Epidermal melanocyte (primary cell): Measurements from ENCODE around the gene SELENOO.

Experiments used
- DNase-seq: peaks from one replicate; pipeline ENCODE4 v3.0.0; 2011; ENCODE audit warnings: low spot score; ENCODE audit not compliant: insufficient read length

SELENOO gene

GRCh38 chr22:50233223-50233622 lies 32.4 kb downstream of the SELENOO start:
- DNase-seq = no peak

- DNase-seq = no peak
Observed at GRCh38 chr22:50236731-50237409, 36.1 kb downstream of the SELENOO start.

GRCh38 chr22:50238755-50239154 lies 37.9 kb downstream of the SELENOO start:
- no peak for DNase-seq

GRCh38 chr22:50242406-50242949 lies 41.7 kb downstream of the SELENOO start:
- DNase-seq = no peak

- no peak for DNase-seq
Observed at GRCh38 chr22:50243685-50244419, 43.0 kb downstream of the SELENOO start.

GRCh38 chr22:50244420-50245213 lies 43.8 kb downstream of the SELENOO start, which contains the start of gene TUBGCP6:
Gene TUBGCP6, minus strand, starts transcription at chr22:50245023. Its CDS starts 564 bp downstream, at chr22:50244459.
- DNase-seq = peak; percentile 96

GRCh38 chr22:50245214-50246072 lies 44.6 kb downstream of the SELENOO start:
- no peak for DNase-seq

GRCh38 chr22:50246242-50247175 lies 45.7 kb downstream of the SELENOO start:
- DNase-seq = no peak

- DNase-seq = no peak
Observed at GRCh38 chr22:50247748-50248147, 46.9 kb downstream of the SELENOO start.

- DNase-seq = no peak
Observed at GRCh38 chr22:50248196-50249081, 47.6 kb downstream of the SELENOO start.

GRCh38 chr22:50249341-50250248 lies 48.8 kb downstream of the SELENOO start:
- DNase-seq = no peak

- DNase-seq = no peak
Observed at GRCh38 chr22:50250249-50250554, 49.4 kb downstream of the SELENOO start.

GRCh38 chr22:50250555-50251476 lies 50.0 kb downstream of the SELENOO start, which contains the start of gene HDAC10:
Gene HDAC10, minus strand, starts transcription at chr22:50251265. Its CDS starts 233 bp downstream, at chr22:50251032.
- peak; percentile 81 for DNase-seq

- no peak for DNase-seq
Observed at GRCh38 chr22:50251477-50252081, 50.8 kb downstream of the SELENOO start.

GRCh38 chr22:50252082-50253045 lies 51.6 kb downstream of the SELENOO start:
- peak; percentile 90 for DNase-seq
